ENCODE measurements around the gene CEL. TPM values are rescaled to one million over a fixed set of nuclear protein-coding genes. Genes with fewer than 3 reads are reported as not detected.

The CEL gene
- total and polyA plus RNA-seq, 2 experiments from 2014 or later: 0.27 to 2.3 TPM

- Mint-ChIP-seq H3K4me3 (no peak overlapping the region), H3K9me3 (no peaks in the 10 kb centered on the region; the same call in 2 of the 3 replicates), H3K36me3 (ENCODE audit: low read depth) (peaks cover 30% of the 10 kb centered on the region), H3K27me3 (ENCODE audit: insufficient read depth, low read depth, poor library complexity) (peaks cover 2% of the 10 kb centered on the region), H3K27ac (no peak overlapping the region), H3K4me1 (peaks cover 2% of the 10 kb centered on the region)
- Histone ChIP-seq H3F3A (replicated peaks; ENCODE audit: low read depth) (no peaks in the 10 kb centered on the region), H3K79me2 (replicated peaks; ENCODE audit: insufficient read depth) (no peaks in the 10 kb centered on the region), H2AFZ (no peak overlapping the region), H4K20me1 (replicated peaks; ENCODE audit: insufficient read depth) (no peaks in the 10 kb centered on the region), H3K4me1 (ENCODE audit: insufficient read depth) (no peaks in the 10 kb centered on the region), H3K4me3 (no peak overlapping the region), H3K4me2 (no peak overlapping the region), H3K36me3 (ENCODE audit: insufficient read depth) (no peaks in the 10 kb centered on the region), H3K27me3 (ENCODE audit: insufficient read depth) (no peaks in the 10 kb centered on the region), H3K9me2 (ENCODE audit: insufficient read depth) (no peaks in the 10 kb centered on the region), H3K27ac (ENCODE audit: low read depth) (no peak overlapping the region)
- TF ChIP-seq CTCF (conservative IDR thresholded peaks at IDR 0.05; ENCODE audit: low read depth in 2 of 2) (no peak), ZNF462 (CRISPR knock-in tag; IDR thresholded peaks at IDR 0.05) (no peak), REST (IDR thresholded peaks at IDR 0.05; ENCODE audit: unreplicated experiment) (no peak), ZNF114 (CRISPR knock-in tag; IDR thresholded peaks at IDR 0.05) (no peak), STAT1 (IDR thresholded peaks at IDR 0.05; ENCODE audit: unreplicated experiment) (no peak), EZH2phosphoT487 (IDR thresholded peaks at IDR 0.05; ENCODE audit: unreplicated experiment) (no peak), JUNB (IDR thresholded peaks at IDR 0.05; ENCODE audit: unreplicated experiment) (no peak), ZNF331 (CRISPR knock-in tag; IDR thresholded peaks at IDR 0.05; ENCODE audit: low read depth) (no peak), ETS1 (IDR thresholded peaks at IDR 0.05) (no peak), NANOG (IDR thresholded peaks at IDR 0.05; ENCODE audit: borderline replicate concordance) (no peak), POLR2AphosphoS5 (IDR thresholded peaks at IDR 0.05; ENCODE audit: low read depth) (no peak), CREB1 (CRISPR knock-in tag; IDR thresholded peaks at IDR 0.05; ENCODE audit: low read depth) (no peak), EZH2 (IDR thresholded peaks at IDR 0.05; ENCODE audit: low read depth, unreplicated experiment) (no peak)
- ATAC-seq (no peak), DNase-seq (ENCODE audit: low spot score) (no peak)
Measured at GRCh38 chr9:133102190-133103021, 40.6 kb downstream of the CEL start.
